GM12878 (cell line): ENCODE data around the gene OSBPL3.

Source experiments
- BACH1 ChIP-seq: fragments of 450-650 bp; IDR thresholded peaks from 2 replicates; pipeline ENCODE4 v1.6.1; 2017; ENCODE audit warnings: mild to moderate bottlenecking, borderline replicate concordance
- CTCF ChIP-seq, 3 experiments: IDR thresholded peaks in 2 of 3; conservative IDR thresholded peaks in 1 of 3; 2 replicates each; pipeline ENCODE4 v1.5.1; 2011; ENCODE audit warnings: low read depth in 3 of 3, low read length in 3 of 3, mild to moderate bottlenecking in 3 of 3, control low read depth in 2 of 3, moderate library complexity in 2 of 3, inconsistent platforms in 1 of 3, mixed read lengths in 1 of 3; ENCODE audit not compliant: control insufficient read depth in 2 of 3, insufficient read depth in 1 of 3; ENCODE audit errors: extremely low read depth in 1 of 3
- SRF ChIP-seq, 2 experiments: IDR thresholded peaks; 2 replicates each; pipeline ENCODE4 v1.6.1; 2011; ENCODE audit warnings: low read depth in 2 of 2, low read length in 2 of 2, mild to moderate bottlenecking in 1 of 2, moderate library complexity in 1 of 2

DNA sequence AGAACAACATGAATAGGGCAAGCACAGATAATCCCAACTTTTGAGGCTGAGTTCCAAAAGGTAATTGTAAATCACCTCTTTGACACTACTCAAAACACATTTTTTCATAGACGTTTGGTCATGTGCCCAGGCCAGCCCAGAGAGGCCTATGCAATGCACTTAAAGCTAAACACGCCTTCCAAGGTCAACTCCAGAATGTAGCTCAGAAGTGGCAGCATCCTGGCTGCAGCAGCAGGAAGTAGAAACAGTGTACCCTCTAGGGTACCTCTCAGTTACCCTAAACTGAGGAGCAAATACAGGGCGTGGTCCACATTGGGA, 58.7 kb downstream of the OSBPL3 start:
- no peak for TF ChIP-seq CTCF (IDR thresholded peaks at IDR 0.05 in 2 of 3, conservative IDR thresholded peaks at IDR 0.05 in 1 of 3; ENCODE audit: control insufficient read depth in 2 of 3, extremely low read depth in 1 of 3, insufficient read depth in 1 of 3, low read depth in 3 of 3, low read length in 3 of 3)
- no peak for TF ChIP-seq BACH1
- TF ChIP-seq SRF (IDR thresholded peaks at IDR 0.05; ENCODE audit: low read depth in 2 of 2, low read length in 2 of 2): no peak
